Endodermal cell (in vitro differentiated cells): ENCODE measurements around the gene TOM1L2. TPM values are rescaled to one million over a fixed set of nuclear protein-coding genes. Genes with fewer than 3 reads are reported as not detected.

Experiments used
- DNase-seq: peaks from one replicate; pipeline ENCODE4 v3.0.0-alpha.2; 2017
- H3K27ac ChIP-seq: 2 replicates; pipeline ENCODE4 v1.5.1; 2013; ENCODE audit warnings: mild to moderate bottlenecking, low read depth, low read length, moderate library complexity
- H3K27me3 ChIP-seq: 2 replicates; pipeline ENCODE4 v1.6.1; 2013; ENCODE audit warnings: mild to moderate bottlenecking, low read length, moderate library complexity; ENCODE audit not compliant: insufficient read depth, control insufficient read depth, poor library complexity, severe bottlenecking
- H3K36me3 ChIP-seq: 2 replicates; pipeline ENCODE4 v1.7.0; 2013; ENCODE audit warnings: mild to moderate bottlenecking, low read length, moderate library complexity; ENCODE audit not compliant: control insufficient read depth, insufficient read depth
- H3K4me1 ChIP-seq: one replicate; pipeline ENCODE4 v1.7.0; 2013; ENCODE audit warnings: low read length; ENCODE audit not compliant: control insufficient read depth, insufficient read depth
- H3K4me3 ChIP-seq: 2 replicates; pipeline ENCODE4 v1.5.1; 2013; ENCODE audit warnings: mild to moderate bottlenecking, low read length, moderate library complexity
- H3K9ac ChIP-seq: 2 replicates; pipeline ENCODE4 v1.6.1; 2013; ENCODE audit warnings: mild to moderate bottlenecking, low read length, moderate library complexity; ENCODE audit not compliant: poor library complexity, severe bottlenecking; ENCODE audit errors: extremely low read depth
- H3K9me3 ChIP-seq: 2 replicates; pipeline ENCODE4 v1.6.1; 2013; ENCODE audit warnings: mild to moderate bottlenecking, low read length, moderate library complexity; ENCODE audit not compliant: control insufficient read depth
- H3K27ac Mint-ChIP-seq: 2 replicates; pipeline ENCODE4 v1.8.0; 2020; ENCODE audit warnings: mixed read lengths
- H3K27me3 Mint-ChIP-seq: 2 replicates; pipeline ENCODE4 v1.8.0; 2021; ENCODE audit warnings: mild to moderate bottlenecking, mixed read lengths; ENCODE audit not compliant: insufficient read depth
- H3K36me3 Mint-ChIP-seq: 2 replicates; pipeline ENCODE4 v1.8.0; 2020; ENCODE audit warnings: low read depth, mixed read lengths
- H3K4me1 Mint-ChIP-seq: 2 replicates; pipeline ENCODE4 v1.8.0; 2020; ENCODE audit warnings: mixed read lengths
- H3K4me3 Mint-ChIP-seq: 2 replicates; pipeline ENCODE4 v1.8.0; 2020; ENCODE audit warnings: mild to moderate bottlenecking, moderate library complexity, mixed read lengths
- H3K9me3 Mint-ChIP-seq: 2 replicates; pipeline ENCODE4 v1.8.0; 2020; ENCODE audit warnings: mild to moderate bottlenecking, mixed read lengths
- CTCF ChIP-seq: fragments of 200-600 bp; sonication (generic); conservative IDR thresholded peaks from 2 replicates; pipeline ENCODE4 v1.5.0; 2021; ENCODE audit warnings: antibody characterized with exemption, mild to moderate bottlenecking
- WGBS, 2 experiments: methylation state at CpG; one replicate each; pipeline versions ENCODE4 v1.1.5 to v1.1.7; 2013; ENCODE audit warnings: missing lambda C conversion rate in 2 of 2, mixed read lengths in 1 of 2; ENCODE audit not compliant: insufficient coverage in 1 of 2, insufficient read length in 1 of 2; 5-methylcytosine and 5-hydroxymethylcytosine counted together
- total RNA-seq, 2 donors: library from RNA; stranded (reverse); fragmentation: NEBNext Ultra II Directional in 1 of 2; extraction: Animal tissue kit (Norgen Biotek cat#: 25700) in 1 of 2; gene quantifications; 2 replicates in 1 of 2; 3 replicates in 1 of 2; pipeline ENCODE4 v1.2.1, GENCODE V29; 2021

TOM1L2 gene
- total RNA-seq, 2 donors from 2014 or later, result 10.2 to 11.5 TPM

DNA sequence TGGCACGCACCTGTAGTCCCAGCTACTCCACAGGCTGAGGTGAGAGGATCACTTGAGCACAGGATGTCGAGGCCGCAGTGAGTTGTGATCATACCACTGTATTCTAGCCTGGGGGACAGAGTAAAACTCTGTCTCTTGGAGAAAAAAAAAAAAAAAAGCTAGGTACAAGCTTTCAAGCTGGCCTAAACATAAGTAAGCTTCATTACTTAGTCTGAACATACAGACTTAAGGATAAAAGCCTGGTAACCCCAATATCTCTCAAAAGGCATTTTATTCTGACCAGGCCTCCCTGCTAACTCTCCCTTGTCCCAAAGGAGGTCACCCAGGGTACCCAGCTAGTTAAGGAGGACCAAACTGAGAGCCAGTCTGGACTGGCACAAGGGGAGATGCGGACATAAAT lies 46.2 kb downstream of the TOM1L2 start:
- Histone ChIP-seq H3K36me3 (no peaks in the 10 kb centered on the region), H3K9ac (no peak overlapping the region), H3K27ac (no peak overlapping the region), H3K4me1 (peaks cover 17% of the 10 kb centered on the region), H3K4me3 (no peak overlapping the region), H3K9me3 (no peaks in the 10 kb centered on the region), H3K27me3 (no peaks in the 10 kb centered on the region)
- Mint-ChIP-seq H3K4me1 (peaks cover 32% of the 10 kb centered on the region), H3K27me3 (no peaks in the 10 kb centered on the region), H3K36me3 (no peaks in the 10 kb centered on the region), H3K9me3 (no peaks in the 10 kb centered on the region), H3K4me3 (no peak overlapping the region), H3K27ac (no peak overlapping the region)
- 85 to 88% methylated on average over 4 of the region's 4 CpGs for WGBS, 2 experiments
- DNase-seq, result no peak
- no peak for TF ChIP-seq CTCF

GRCh38 chr17:17924857-17925250 lies 47.3 kb downstream of the TOM1L2 start:
- H3K27me3 ChIP-seq, result no peaks in the 10 kb centered on the region
- Mint-ChIP-seq H3K4me3 (no peak overlapping the region), H3K9me3 (no peaks in the 10 kb centered on the region), H3K27me3 (no peaks in the 10 kb centered on the region), H3K36me3 (no peaks in the 10 kb centered on the region), H3K4me1 (peaks cover 36% of the 10 kb centered on the region), H3K27ac (no peak overlapping the region)
- DNase-seq, result no peak
- no peak overlapping the region for H3K27ac ChIP-seq
- H3K9ac ChIP-seq, result no peak overlapping the region
- peaks cover 20% of the 10 kb centered on the region for H3K4me1 ChIP-seq
- TF ChIP-seq CTCF, result peak; percentile 13
- H3K4me3 ChIP-seq, result no peak overlapping the region
- no peaks in the 10 kb centered on the region for H3K9me3 ChIP-seq
- no peaks in the 10 kb centered on the region for H3K36me3 ChIP-seq

- WGBS, 2 experiments, result 91 to 99% methylated on average over 4 to 5 of the region's 5 CpGs
- Histone ChIP-seq H3K4me1 (peaks cover 26% of the 10 kb centered on the region), H3K4me3 (no peak overlapping the region), H3K9me3 (no peaks in the 10 kb centered on the region), H3K9ac (no peak overlapping the region), H3K27me3 (no peaks in the 10 kb centered on the region), H3K27ac (no peak overlapping the region), H3K36me3 (no peaks in the 10 kb centered on the region)
- H3K4me3 Mint-ChIP-seq, result no peak overlapping the region
- no peak for DNase-seq
- H3K27ac Mint-ChIP-seq, result no peak overlapping the region
- H3K27me3 Mint-ChIP-seq, result no peaks in the 10 kb centered on the region
- TF ChIP-seq CTCF, result no peak
- H3K9me3 Mint-ChIP-seq, result no peaks in the 10 kb centered on the region
- peaks cover 37% of the 10 kb centered on the region for H3K4me1 Mint-ChIP-seq
- H3K36me3 Mint-ChIP-seq, result no peaks in the 10 kb centered on the region
Observed at GRCh38 chr17:17924131-17924856, 47.9 kb downstream of the TOM1L2 start.
